ENCODE results near the gene BMF. TPM values are rescaled to one million over a fixed set of nuclear protein-coding genes. Genes with fewer than 3 reads are reported as not detected.

The BMF gene
- polyA plus RNA-seq, 1 donor from 2014 or later = 5.8 TPM

- TF ChIP-seq TAF1 (IDR thresholded peaks at IDR 0.05; ENCODE audit: low read depth) (no peak), MXI1 (conservative IDR thresholded peaks at IDR 0.05; ENCODE audit: poor library complexity, severe bottlenecking) (no peak), EZH2 (IDR thresholded peaks at IDR 0.05; ENCODE audit: borderline replicate concordance, insufficient read depth, low read length, poor library complexity, severe bottlenecking) (no peak), REST (IDR thresholded peaks at IDR 0.05; ENCODE audit: borderline replicate concordance) (no peak), SMC3 (conservative IDR thresholded peaks at IDR 0.05; ENCODE audit: poor library complexity) (no peak), POLR2AphosphoS5 (IDR thresholded peaks at IDR 0.05) (no peak), CTCF (IDR thresholded peaks at IDR 0.05; ENCODE audit: poor library complexity, severe bottlenecking) (no peak), RAD21 (conservative IDR thresholded peaks at IDR 0.05) (no peak), EP300 (conservative IDR thresholded peaks at IDR 0.05; ENCODE audit: poor library complexity, severe bottlenecking) (no peak)
- no peaks in the 10 kb centered on the region for H3K36me3 ChIP-seq (ENCODE audit: insufficient read depth, low read length)
- no peak overlapping the region for H3K27ac ChIP-seq (ENCODE audit: low read length)
- H3K4me2 ChIP-seq (ENCODE audit: low read length) = no peak overlapping the region
- H3K79me2 ChIP-seq (replicated peaks; ENCODE audit: insufficient read depth, low read length) = no peaks in the 10 kb centered on the region
- H2AFZ ChIP-seq (ENCODE audit: low read depth, low read length) = no peak overlapping the region
- H3K9me2 ChIP-seq (ENCODE audit: insufficient read depth, low read length) = no peaks in the 10 kb centered on the region
- no peaks in the 10 kb centered on the region for H3F3A ChIP-seq (ENCODE audit: insufficient read depth, low read length, poor library complexity, severe bottlenecking)
- H3K9me3 ChIP-seq (ENCODE audit: low read length) = no peaks in the 10 kb centered on the region
- H3K27me3 ChIP-seq (ENCODE audit: insufficient read depth, low read depth, low read length) = no peaks in the 10 kb centered on the region
- no peak overlapping the region for H3K4me3 ChIP-seq (ENCODE audit: low read length)
- H3K9ac ChIP-seq (ENCODE audit: low read length) = no peak overlapping the region
- H4K20me1 ChIP-seq (ENCODE audit: insufficient read depth) = no peaks in the 10 kb centered on the region
These were observed 12.4 kb downstream of the BMF start for GRCh38 chr15:40096094-40096891.

GRCh38 chr15:40095371-40096093 is 13.1 kb downstream of the BMF start:
- no peak overlapping the region for H3K9ac ChIP-seq (ENCODE audit: low read length)
- H4K20me1 ChIP-seq (ENCODE audit: insufficient read depth) = no peaks in the 10 kb centered on the region
- no peak overlapping the region for H2AFZ ChIP-seq (ENCODE audit: low read depth, low read length)
- no peak overlapping the region for H3K27ac ChIP-seq (ENCODE audit: low read length)
- H3F3A ChIP-seq (ENCODE audit: insufficient read depth, low read length, poor library complexity, severe bottlenecking) = no peaks in the 10 kb centered on the region
- H3K36me3 ChIP-seq (ENCODE audit: insufficient read depth, low read length) = no peaks in the 10 kb centered on the region
- TF ChIP-seq REST (IDR thresholded peaks at IDR 0.05; ENCODE audit: borderline replicate concordance) (no peak), POLR2AphosphoS5 (IDR thresholded peaks at IDR 0.05) (no peak), RAD21 (conservative IDR thresholded peaks at IDR 0.05) (no peak), MXI1 (conservative IDR thresholded peaks at IDR 0.05; ENCODE audit: poor library complexity, severe bottlenecking) (no peak), EP300 (conservative IDR thresholded peaks at IDR 0.05; ENCODE audit: poor library complexity, severe bottlenecking) (no peak), CTCF (IDR thresholded peaks at IDR 0.05; ENCODE audit: poor library complexity, severe bottlenecking) (no peak), EZH2 (IDR thresholded peaks at IDR 0.05; ENCODE audit: borderline replicate concordance, insufficient read depth, low read length, poor library complexity, severe bottlenecking) (no peak), SMC3 (conservative IDR thresholded peaks at IDR 0.05; ENCODE audit: poor library complexity) (no peak), TAF1 (IDR thresholded peaks at IDR 0.05; ENCODE audit: low read depth) (no peak)
- no peak overlapping the region for H3K4me3 ChIP-seq (ENCODE audit: low read length)
- H3K4me2 ChIP-seq (ENCODE audit: low read length) = no peak overlapping the region
- no peaks in the 10 kb centered on the region for H3K9me2 ChIP-seq (ENCODE audit: insufficient read depth, low read length)
- no peaks in the 10 kb centered on the region for H3K27me3 ChIP-seq (ENCODE audit: insufficient read depth, low read depth, low read length)
- H3K79me2 ChIP-seq (replicated peaks; ENCODE audit: insufficient read depth, low read length) = no peaks in the 10 kb centered on the region
- H3K9me3 ChIP-seq (ENCODE audit: low read length) = no peaks in the 10 kb centered on the region
